Right lobe of liver (tissue), 6 donors: ENCODE data around the gene PTGDS. TPM values are rescaled to one million over a fixed set of nuclear protein-coding genes. Genes with fewer than 3 reads are reported as not detected.

Source experiments
- ATAC-seq, 4 donors: fragments of 200-7000 bp; cut with Tn5 transposase; one replicate each; pipeline ENCODE4 v1.9.1; 2020; ENCODE audit warnings: mild to moderate bottlenecking in 4 of 4, moderate library complexity in 4 of 4
- DNase-seq, 3 donors: peaks; one replicate each; pipeline ENCODE4 v3.0.0-alpha.2; 2020
- H3K27ac ChIP-seq, 3 donors: fragments of 200-600 bp; one replicate each; pipeline ENCODE4 v1.8.0; 2022
- H3K27me3 ChIP-seq, 2 donors: fragments of 200-600 bp; one replicate each; pipeline ENCODE4 v1.8.0; 2022
- H3K36me3 ChIP-seq, 4 donors: fragments of 200-600 bp; sonication (generic) in 1 of 4; one replicate each; pipeline versions ENCODE4 v1.5.1 to v1.8.0; 2017 to 2022; ENCODE audit warnings: control low read depth in 1 of 4
- H3K4me1 ChIP-seq, 4 donors: fragments of 200-600 bp; sonication (generic) in 1 of 4; one replicate each; pipeline versions ENCODE4 v1.5.1 to v1.8.0; 2017 to 2022; ENCODE audit warnings: control low read depth in 1 of 4
- H3K4me3 ChIP-seq, 3 donors: fragments of 200-600 bp; one replicate each; pipeline ENCODE4 v1.8.0; 2022
- H3K9me3 ChIP-seq, 4 donors: fragments of 200-600 bp; sonication (generic) in 1 of 4; one replicate each; pipeline versions ENCODE4 v1.5.1 to v1.8.0; 2017 to 2022; ENCODE audit warnings: control low read depth in 1 of 4
- CTCF ChIP-seq, 4 donors: fragments of 200-600 bp in 3 of 4; fragments of 450-650 bp in 1 of 4; IDR thresholded peaks; one replicate each; pipeline versions ENCODE4 v1.5.1 to v1.8.0; 2016 to 2022; ENCODE audit warnings: antibody characterized with exemption in 4 of 4, mild to moderate bottlenecking in 2 of 4
- POLR2A ChIP-seq: fragments of 450-650 bp; IDR thresholded peaks from one replicate; pipeline ENCODE4 v1.6.1; 2017; ENCODE audit warnings: antibody characterized with exemption, mild to moderate bottlenecking
- WGBS: methylation state at CpG from one replicate; pipeline ENCODE4 v1.1.6; 2018; ENCODE audit warnings: low coverage, low lambda C conversion rate; ENCODE audit not compliant: insufficient coverage; ENCODE audit errors: missing lambda C conversion rate; 5-methylcytosine and 5-hydroxymethylcytosine counted together
- intact Hi-C, 2 donors: fragments of 100-400 bp; cut with DNase I; formaldehyde crosslinking; loops; one replicate each; pipeline versions ENCODE4 v1.11.2 to v1.14.1; 2022
- total RNA-seq, 6 experiments: library from RNA; depleted of rRNA in 2 of 6; stranded (reverse); fragments of >200 nt in 2 of 6; fragmentation: NEBNext Ultra II Directional in 3 of 6; extraction: Animal tissue kit (Norgen Biotek cat#: 25700) in 3 of 6; gene quantifications; one replicate each; pipeline versions ENCODE4 v1.1.0 to v1.2.4, GENCODE V29; 2016 to 2023
- donor health status: DM: no; HTN: yes; CAD: no.
- donor health status: DM: no; HTN: no; CAD: no.
- donor health status: DM: no; HTN: no; CAD: no.
- donor health status: DM: no; HTN: yes; CAD: no.
- donor health status: DM: no; HTN: yes; CAD: no.

The PTGDS gene
- total RNA-seq, 6 experiments from 2014 or later = 4.3 to 21.9 (median 6.0) TPM

- Histone ChIP-seq H3K9me3 (no peaks in the 10 kb centered on the region), H3K4me1 (peaks cover 0 to 43% (median 21%) of the 10 kb centered on the region in 4 donors), H3K36me3 (peaks cover 6 to 24% (median 22%) of the 10 kb centered on the region in 4 donors), H3K27ac (peak within 1 kb of the TSS; percentile 88 to 98 (median 93)), H3K27me3 (no peaks in the 10 kb centered on the region), H3K4me3 (peak within 1 kb of the TSS; percentile 72 to 94 (median 75))
- TF ChIP-seq CTCF (IDR thresholded peaks at IDR 0.05) (peak; percentile 99 to 100 (median 99)), POLR2A (peak; percentile 97)
- 3% methylated on average over 26 of the region's 74 CpGs for WGBS
- intact Hi-C loops = loop anchor here in 1 of 2 donors (10.0 kb wide), 2 partner anchors 60 to 90 kb away; partner anchors contain the start of genes FUT7 and TRAF2
- DNase-seq = peak; percentile 97 to 98 (median 98)
- ATAC-seq = peak; percentile 48 to 67 (median 60)
These were observed 32.6 kb upstream of the PTGDS start, which contains the start of the genes C8G and FBXW5 for GRCh38 chr9:136944519-136945332. Gene C8G (plus strand): TSS chr9:136945243. CDS start chr9:136945321, 78 bp downstream. Gene FBXW5 (minus strand): TSS chr9:136944738. CDS start chr9:136944083, 655 bp downstream.

- Histone ChIP-seq H3K36me3 (peaks cover 6 to 21% (median 19%) of the 10 kb centered on the region in 4 donors), H3K4me3 (peak overlapping the region; percentile 58 to 94 (median 75)), H3K4me1 (peaks cover 0 to 39% (median 18%) of the 10 kb centered on the region in 4 donors), H3K9me3 (no peaks in the 10 kb centered on the region), H3K27me3 (no peaks in the 10 kb centered on the region), H3K27ac (peak overlapping the region; percentile 86 to 98 (median 89))
- DNase-seq (peak in 2 of 3 donors; percentile 62 to 64), ATAC-seq (no peak)
- 24% methylated on average over 4 of the region's 30 CpGs for WGBS
- intact Hi-C loops = loop anchor here in 1 of 2 donors (10.0 kb wide), 2 partner anchors 61 to 89 kb away; partner anchors contain the start of genes FUT7 and TRAF2
- no peak for TF ChIP-seq CTCF (IDR thresholded peaks at IDR 0.05)
- peak; percentile 18 for TF ChIP-seq POLR2A
These were observed 31.7 kb upstream of the PTGDS start for GRCh38 chr9:136945333-136946227.

GRCh38 chr9:136946228-136947027 is 30.9 kb upstream of the PTGDS start:
- Histone ChIP-seq H3K27me3 (no peaks in the 10 kb centered on the region), H3K4me1 (peaks cover 0 to 34% (median 15%) of the 10 kb centered on the region in 4 donors), H3K36me3 (peaks cover 6 to 13% (median 11%) of the 10 kb centered on the region in 4 donors), H3K27ac (peak overlapping the region; percentile 86 to 98 (median 89)), H3K4me3 (peak overlapping the region; percentile 58 to 94 (median 75)), H3K9me3 (no peaks in the 10 kb centered on the region)
- 8% methylated on average over 2 of the region's 27 CpGs for WGBS
- ATAC-seq (no peak), DNase-seq (peak; percentile 34 to 71 (median 62))
- TF ChIP-seq POLR2A (no peak), CTCF (IDR thresholded peaks at IDR 0.05) (no peak)
- intact Hi-C loops = loop anchor here in 1 of 2 donors (10.0 kb wide), 2 partner anchors 62 to 88 kb away; partner anchors contain the start of genes FUT7 and TRAF2
